Ascending aorta (tissue), 2 donors: ENCODE results near the gene FOXN3. TPM values are rescaled to one million over a fixed set of nuclear protein-coding genes. Genes with fewer than 3 reads are reported as not detected.

Experiments used
- DNase-seq, 2 donors: peaks; one replicate each; pipeline ENCODE4 v3.0.0-alpha.2; 2019; ENCODE audit warnings: low spot score in 2 of 2
- H3K27ac ChIP-seq, 2 donors: fragments of 200-600 bp; sonication (generic); one replicate each; pipeline ENCODE4 v1.5.1; 2016 to 2017; ENCODE audit warnings: mild to moderate bottlenecking in 1 of 2
- H3K27me3 ChIP-seq: fragments of 200-600 bp; sonication (generic); one replicate; pipeline ENCODE4 v1.5.1; 2017
- H3K36me3 ChIP-seq, 2 donors: fragments of 200-600 bp; sonication (generic); one replicate each; pipeline ENCODE4 v1.5.1; 2016
- H3K4me1 ChIP-seq, 2 donors: fragments of 200-600 bp; sonication (generic); one replicate each; pipeline ENCODE4 v1.5.1; 2016 to 2017; ENCODE audit warnings: mild to moderate bottlenecking in 1 of 2
- H3K4me3 ChIP-seq, 2 donors: fragments of 200-600 bp; sonication (generic); one replicate each; pipeline ENCODE4 v1.5.1; 2016 to 2017; ENCODE audit warnings: mild to moderate bottlenecking in 1 of 2
- H3K9me3 ChIP-seq, 2 donors: fragments of 200-600 bp; sonication (generic); one replicate each; pipeline ENCODE4 v1.5.1; 2016
- intact Hi-C: fragments of 100-400 bp; cut with DNase I; formaldehyde crosslinking; loops from one replicate; pipeline ENCODE4 v1.15.1; 2023
- total RNA-seq: library from RNA; depleted of rRNA; stranded (reverse); fragments of >200 nt; gene quantifications from one replicate; pipeline ENCODE4 v1.1.0, GENCODE V29; 2016
- TF ChIP-seq, protein P1 (sequence below), 3 experiments: fragments of 200-600 bp in 2 of 3; fragments of 450-650 bp in 1 of 3; sonication (generic) in 2 of 3; IDR thresholded peaks; one replicate each; pipeline ENCODE4 v1.5.1; 2016 to 2019; ENCODE audit warnings: antibody characterized with exemption in 3 of 3, mild to moderate bottlenecking in 1 of 3, moderate library complexity in 1 of 3

FOXN3 gene
- total RNA-seq, 1 donor from 2014 or later, result 96.3 TPM

DNA sequence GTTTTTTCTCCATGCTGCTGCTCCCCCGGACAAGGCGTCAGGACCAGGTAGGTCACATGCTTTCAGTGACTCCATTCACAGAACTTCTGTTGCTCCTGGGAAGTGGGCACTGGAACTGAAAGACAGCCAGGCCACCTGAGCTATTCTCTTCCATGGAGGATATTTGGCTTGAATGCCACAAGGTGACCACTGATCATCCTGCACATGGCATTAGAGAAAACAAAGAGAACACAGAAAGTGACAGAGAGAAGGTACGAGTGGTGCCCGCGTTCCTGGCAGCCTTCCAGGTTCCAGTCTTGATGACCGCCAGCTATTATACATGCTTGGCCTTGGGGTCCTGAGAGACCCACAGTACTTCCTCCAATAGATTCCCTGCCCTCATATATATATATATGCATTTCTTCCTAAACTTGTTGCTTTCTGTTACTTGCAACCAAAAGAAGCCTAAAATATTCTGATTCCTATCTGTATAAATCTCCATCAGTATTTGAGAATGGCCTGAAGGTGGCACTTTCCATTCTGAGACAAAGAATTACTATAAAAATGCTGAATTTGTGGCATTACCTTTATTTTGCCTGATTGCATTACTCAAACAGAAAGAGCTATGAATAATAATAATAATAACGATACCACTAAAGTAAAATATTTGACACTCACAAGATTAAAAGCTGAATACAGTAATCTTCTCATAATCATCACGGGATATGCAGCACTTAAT lies 174.9 kb downstream of the FOXN3 start:
- no peaks in the 10 kb centered on the region for H3K27me3 ChIP-seq
- no peaks in the 10 kb centered on the region for H3K36me3 ChIP-seq
- intact Hi-C loops, result loop anchor here (5.0 kb wide), 2 partner anchors 175 to 665 kb away; partner anchors contain the start of gene FOXN3
- peak overlapping the region; percentile 23 to 65 for H3K27ac ChIP-seq
- no peaks in the 10 kb centered on the region for H3K9me3 ChIP-seq
- peak overlapping the region; percentile 12 to 39 for H3K4me3 ChIP-seq
- DNase-seq, result peak in 1 of 2 donors; percentile 50
- TF ChIP-seq, protein P1, sequence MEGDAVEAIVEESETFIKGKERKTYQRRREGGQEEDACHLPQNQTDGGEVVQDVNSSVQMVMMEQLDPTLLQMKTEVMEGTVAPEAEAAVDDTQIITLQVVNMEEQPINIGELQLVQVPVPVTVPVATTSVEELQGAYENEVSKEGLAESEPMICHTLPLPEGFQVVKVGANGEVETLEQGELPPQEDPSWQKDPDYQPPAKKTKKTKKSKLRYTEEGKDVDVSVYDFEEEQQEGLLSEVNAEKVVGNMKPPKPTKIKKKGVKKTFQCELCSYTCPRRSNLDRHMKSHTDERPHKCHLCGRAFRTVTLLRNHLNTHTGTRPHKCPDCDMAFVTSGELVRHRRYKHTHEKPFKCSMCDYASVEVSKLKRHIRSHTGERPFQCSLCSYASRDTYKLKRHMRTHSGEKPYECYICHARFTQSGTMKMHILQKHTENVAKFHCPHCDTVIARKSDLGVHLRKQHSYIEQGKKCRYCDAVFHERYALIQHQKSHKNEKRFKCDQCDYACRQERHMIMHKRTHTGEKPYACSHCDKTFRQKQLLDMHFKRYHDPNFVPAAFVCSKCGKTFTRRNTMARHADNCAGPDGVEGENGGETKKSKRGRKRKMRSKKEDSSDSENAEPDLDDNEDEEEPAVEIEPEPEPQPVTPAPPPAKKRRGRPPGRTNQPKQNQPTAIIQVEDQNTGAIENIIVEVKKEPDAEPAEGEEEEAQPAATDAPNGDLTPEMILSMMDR (IDR thresholded peaks at IDR 0.05), result peak in 2 of 3 experiments; percentile 6 to 31
- H3K4me1 ChIP-seq, result peaks cover 0 to 23% of the 10 kb centered on the region in 2 donors

DNA sequence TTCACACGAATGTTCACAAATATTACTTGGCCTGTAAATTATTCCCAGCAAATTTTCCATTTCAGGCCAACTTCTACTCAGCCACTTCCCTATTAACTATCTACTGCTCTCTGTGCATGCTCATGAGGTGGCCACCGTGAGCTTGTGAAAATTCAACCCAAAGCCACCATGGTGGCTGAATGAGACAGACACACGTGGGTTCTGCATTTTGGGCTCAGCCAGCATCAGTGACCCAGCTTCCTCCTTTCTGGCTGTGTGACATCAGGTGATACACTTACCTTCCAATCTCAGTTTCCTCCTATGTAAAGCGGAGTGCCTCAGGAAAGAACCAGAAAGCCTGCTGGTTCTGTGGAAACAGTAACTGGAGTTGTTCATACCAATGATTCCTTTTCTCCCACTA lies 175.8 kb downstream of the FOXN3 start:
- peak overlapping the region; percentile 23 to 63 for H3K27ac ChIP-seq
- no peaks in the 10 kb centered on the region for H3K9me3 ChIP-seq
- DNase-seq, result peak in 1 of 2 donors; percentile 38
- peaks cover 4 to 26% of the 10 kb centered on the region in 2 donors for H3K4me1 ChIP-seq
- TF ChIP-seq, protein P1 (IDR thresholded peaks at IDR 0.05), result no peak
- intact Hi-C loops, result loop anchor here (5.0 kb wide), 2 partner anchors 176 to 666 kb away; partner anchors contain the start of gene FOXN3
- H3K4me3 ChIP-seq, result no peak overlapping the region
- no peaks in the 10 kb centered on the region for H3K36me3 ChIP-seq
- H3K27me3 ChIP-seq, result no peaks in the 10 kb centered on the region

DNA sequence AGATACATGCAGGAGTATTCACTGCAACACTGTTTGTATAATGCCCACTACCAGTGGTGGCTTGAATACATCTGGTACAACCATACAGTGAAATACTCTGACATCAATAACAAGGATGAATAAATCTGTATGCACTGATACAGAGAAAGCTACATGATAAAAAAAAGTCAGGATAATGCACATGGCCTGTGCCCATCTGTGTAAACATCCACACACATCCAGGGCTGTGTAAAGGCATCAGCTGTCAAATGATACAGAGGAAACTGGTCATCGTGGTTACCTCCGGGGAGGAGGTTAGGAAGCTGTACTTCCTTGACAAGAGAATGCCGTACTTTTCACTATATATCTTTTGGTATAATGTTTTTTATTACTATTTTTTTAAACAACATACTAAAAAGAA lies 176.6 kb downstream of the FOXN3 start:
- Histone ChIP-seq H3K9me3 (no peaks in the 10 kb centered on the region), H3K4me3 (no peak overlapping the region), H3K36me3 (no peaks in the 10 kb centered on the region), H3K27ac (peak overlapping the region in 1 of 2 donors; percentile 63), H3K27me3 (no peaks in the 10 kb centered on the region), H3K4me1 (peaks cover 4 to 26% of the 10 kb centered on the region in 2 donors)
- TF ChIP-seq, protein P1 (IDR thresholded peaks at IDR 0.05), result no peak
- intact Hi-C loops, result loop anchor here (5.0 kb wide), 2 partner anchors 177 to 667 kb away; partner anchors contain the start of gene FOXN3
- no peak for DNase-seq

DNA sequence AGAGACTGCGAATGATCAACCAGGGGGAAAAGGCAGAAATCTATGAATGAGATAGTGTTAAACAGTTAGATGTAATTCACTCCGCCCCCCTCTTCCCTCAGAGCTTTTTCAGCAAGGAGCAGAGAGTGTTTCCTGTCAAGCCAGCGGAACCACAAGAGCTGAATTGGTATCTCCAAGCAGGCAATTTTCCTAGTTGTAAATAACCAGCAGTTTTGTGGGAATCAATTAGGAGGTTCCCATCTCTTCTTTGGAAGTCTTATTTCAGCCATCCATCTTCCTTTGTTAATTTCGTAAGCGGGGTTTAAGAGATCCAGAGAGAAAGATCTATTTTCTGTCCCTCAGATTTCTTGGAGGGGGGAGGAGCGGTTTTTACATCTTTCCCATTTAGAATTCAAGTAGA lies 178.0 kb downstream of the FOXN3 start:
- no peaks in the 10 kb centered on the region for H3K36me3 ChIP-seq
- DNase-seq, result peak in 1 of 2 donors; percentile 28
- H3K27me3 ChIP-seq, result no peaks in the 10 kb centered on the region
- no peaks in the 10 kb centered on the region for H3K9me3 ChIP-seq
- H3K27ac ChIP-seq, result no peak overlapping the region
- H3K4me1 ChIP-seq, result peaks cover 4 to 26% of the 10 kb centered on the region in 2 donors
- intact Hi-C loops, result loop anchor here (5.0 kb wide), 1 partner anchor 197 kb away; no protein-coding TSS in a partner anchor
- no peak overlapping the region for H3K4me3 ChIP-seq
- TF ChIP-seq, protein P1 (IDR thresholded peaks at IDR 0.05), result no peak

DNA sequence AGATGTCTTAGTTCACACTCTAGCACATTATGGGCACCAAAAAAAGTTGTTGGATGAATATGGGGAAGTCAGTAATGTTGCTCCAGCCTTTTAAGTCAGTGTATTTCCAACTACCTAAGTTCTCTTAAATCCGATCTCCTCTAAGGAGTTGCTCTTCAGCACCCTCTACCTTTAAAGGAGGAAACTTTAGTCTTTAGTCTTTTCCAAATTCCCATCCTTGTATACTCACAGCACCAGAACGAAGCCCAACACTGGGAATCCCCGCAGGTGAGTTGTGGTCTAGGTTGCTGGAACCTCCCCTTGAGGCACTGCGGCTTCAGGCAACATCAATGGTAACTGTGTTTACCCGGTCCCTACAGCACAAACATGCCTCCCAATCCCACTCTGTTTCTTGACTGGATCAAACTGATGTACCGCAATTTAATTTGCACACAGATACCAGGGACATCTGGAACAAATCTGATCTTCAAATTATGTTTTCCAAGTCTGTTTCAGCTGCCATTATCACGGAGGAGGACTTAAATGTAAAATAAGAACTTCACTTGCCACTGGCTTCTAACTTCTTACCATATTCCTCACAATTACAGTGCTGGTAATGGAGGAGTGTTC lies 179.0 kb downstream of the FOXN3 start:
- intact Hi-C loops, result loop anchor here (5.0 kb wide), 1 partner anchor 196 kb away; no protein-coding TSS in a partner anchor
- Histone ChIP-seq H3K9me3 (no peaks in the 10 kb centered on the region), H3K36me3 (no peaks in the 10 kb centered on the region), H3K27ac (peak overlapping the region in 1 of 2 donors; percentile 22), H3K4me3 (no peak overlapping the region), H3K27me3 (no peaks in the 10 kb centered on the region), H3K4me1 (peaks cover 4 to 19% of the 10 kb centered on the region in 2 donors)
- no peak for DNase-seq
- TF ChIP-seq, protein P1 (IDR thresholded peaks at IDR 0.05), result peak; percentile 32 to 56 (median 36)
